GM18873 (cell line): ENCODE data around the gene SDHAF3.
"Not testable (repeated sequence)": the region's sequence is repeated elsewhere in the genome, so short reads cannot be mapped to it uniquely, and the experiment has no call there.

ENCODE experiments used
- ATAC-seq: cut with Tn5 transposase; IDR thresholded peaks from one replicate; pipeline ENCODE4 v1.9.1; 2021; ENCODE audit warnings: mild to moderate bottlenecking, moderate library complexity, moderate number of reproducible peaks; ENCODE audit not compliant: unreplicated experiment, low FRiP score

Gene SDHAF3

DNA sequence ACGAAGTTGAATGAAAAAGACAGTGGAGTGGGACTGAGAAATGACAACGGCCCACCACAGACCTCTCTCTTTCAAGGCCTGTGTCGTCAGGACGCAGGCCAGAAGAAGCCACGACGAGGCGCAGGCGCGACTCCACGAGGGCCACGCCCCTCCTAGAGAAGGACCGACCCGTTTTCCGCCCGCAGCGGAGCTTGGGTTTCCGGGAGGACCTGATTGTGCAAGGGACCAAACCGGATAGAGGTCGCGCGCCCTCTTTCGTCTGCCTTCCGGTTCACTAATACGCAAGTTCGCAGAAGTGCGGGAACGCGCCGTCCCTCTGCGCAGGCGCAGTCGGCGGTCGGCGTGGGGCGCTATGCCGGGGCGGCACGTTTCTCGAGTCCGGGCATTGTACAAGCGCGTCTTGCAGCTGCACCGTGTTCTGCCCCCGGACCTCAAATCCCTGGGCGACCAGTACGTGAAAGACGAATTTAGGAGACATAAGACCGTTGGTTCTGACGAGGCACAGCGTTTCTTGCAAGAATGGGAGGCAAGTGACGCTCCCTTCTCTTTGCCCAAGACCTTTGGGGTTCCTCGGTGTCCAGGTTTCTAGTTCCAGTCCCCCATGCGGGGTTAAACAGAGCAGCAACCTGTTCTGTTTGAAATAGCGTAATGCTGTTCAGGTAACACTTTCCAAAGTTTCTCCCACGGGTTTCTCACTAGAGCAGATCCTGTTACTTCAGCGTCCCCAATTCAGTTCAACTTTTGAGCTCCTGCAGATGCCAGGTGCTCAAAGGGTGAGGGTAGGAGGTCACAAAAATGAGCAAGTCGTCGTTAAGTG, at the start of gene SDHAF3:
Gene SDHAF3 (plus strand): TSS at position 327 of the 817 bp plus-strand sequence. CDS start 26 bp downstream, at position 353.
- peak; percentile 91 for ATAC-seq

- ATAC-seq: not testable (repeated sequence)
Observed at GRCh38 chr7:97072025-97072424, 45.5 kb upstream of the SDHAF3 start.

DNA sequence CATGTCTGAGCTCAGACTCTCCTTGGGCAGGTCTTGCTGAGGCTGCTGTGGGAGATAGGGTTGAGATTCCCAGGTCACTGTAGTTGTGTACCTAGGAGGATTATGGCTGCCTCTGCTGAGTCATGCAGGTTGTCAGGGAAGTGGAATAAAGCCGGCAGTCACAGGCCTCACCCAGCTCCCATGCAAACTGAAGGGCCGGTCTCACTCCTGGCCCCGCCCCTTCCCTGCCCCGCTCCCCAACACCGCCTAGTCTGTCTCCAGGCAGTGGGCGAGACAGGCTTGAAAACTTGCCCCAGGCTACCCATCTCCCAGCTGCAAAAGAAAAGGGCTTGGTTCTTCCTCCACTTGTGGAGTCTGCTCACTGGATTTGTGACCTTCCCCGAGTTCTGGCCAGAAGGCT, 41.6 kb upstream of the SDHAF3 start:
- no peak for ATAC-seq

DNA sequence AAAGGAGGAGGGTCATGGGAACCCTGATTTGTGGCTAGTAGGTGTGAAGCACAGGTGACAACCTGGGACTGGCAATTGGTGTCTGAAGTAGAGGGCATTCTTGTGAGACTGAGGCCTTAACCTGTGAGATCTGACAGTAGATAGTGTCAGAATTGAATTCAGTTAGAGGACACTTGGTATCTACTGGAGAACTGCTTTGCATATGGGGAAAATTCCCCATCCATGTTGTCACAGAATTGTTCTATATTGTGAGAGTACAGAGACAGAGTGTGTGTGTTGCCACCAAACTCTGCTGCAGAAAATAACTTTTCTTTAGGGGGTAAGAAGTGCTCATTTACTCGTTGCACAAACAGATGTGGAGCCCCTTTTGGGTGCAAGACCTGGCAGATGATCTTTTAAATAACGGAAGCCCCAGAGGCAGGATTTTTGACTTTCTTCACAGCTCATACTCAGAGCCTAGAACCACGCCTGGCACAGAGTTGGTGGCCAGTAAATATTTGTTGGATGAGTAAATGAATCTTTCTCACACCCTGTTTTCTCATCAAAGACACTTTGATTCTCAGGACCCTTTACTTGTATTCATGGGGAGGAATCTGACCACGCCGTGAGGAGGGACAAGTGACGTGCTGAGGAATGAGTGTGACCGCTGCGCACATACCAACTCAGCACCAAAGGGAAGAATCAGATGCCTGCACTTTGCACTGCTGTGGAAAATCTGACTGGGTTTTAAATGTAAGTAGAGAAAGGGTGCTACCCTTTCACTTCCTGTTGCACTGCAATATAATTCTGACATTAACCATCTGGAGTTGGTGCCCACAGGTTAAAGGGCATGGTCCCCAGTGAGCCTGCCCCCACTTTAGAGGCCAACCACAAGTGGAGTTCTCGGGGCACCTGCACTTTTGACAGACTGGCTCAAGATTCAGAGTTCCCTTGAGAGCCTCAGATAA, 39.2 kb upstream of the SDHAF3 start:
- ATAC-seq: no peak

DNA sequence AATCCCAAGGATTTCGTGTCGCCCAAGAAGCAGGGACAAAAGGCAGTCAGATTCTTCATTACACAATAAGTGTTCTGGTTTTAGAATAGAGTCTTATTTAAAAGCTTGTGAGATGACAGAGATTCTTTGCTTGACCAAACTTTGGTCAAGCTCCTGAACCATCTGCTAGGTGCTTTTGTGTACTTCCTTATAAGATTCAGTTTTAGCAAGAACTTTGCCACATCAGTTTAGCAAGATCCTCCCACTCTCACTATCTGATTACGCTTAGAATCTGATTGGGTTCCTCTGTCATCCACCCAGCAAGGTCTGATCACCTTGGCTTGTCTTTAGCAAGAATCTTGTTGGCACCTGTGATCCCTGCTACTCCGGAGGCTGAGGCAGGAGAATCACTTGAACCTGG, 38.2 kb upstream of the SDHAF3 start:
- ATAC-seq: no peak

DNA sequence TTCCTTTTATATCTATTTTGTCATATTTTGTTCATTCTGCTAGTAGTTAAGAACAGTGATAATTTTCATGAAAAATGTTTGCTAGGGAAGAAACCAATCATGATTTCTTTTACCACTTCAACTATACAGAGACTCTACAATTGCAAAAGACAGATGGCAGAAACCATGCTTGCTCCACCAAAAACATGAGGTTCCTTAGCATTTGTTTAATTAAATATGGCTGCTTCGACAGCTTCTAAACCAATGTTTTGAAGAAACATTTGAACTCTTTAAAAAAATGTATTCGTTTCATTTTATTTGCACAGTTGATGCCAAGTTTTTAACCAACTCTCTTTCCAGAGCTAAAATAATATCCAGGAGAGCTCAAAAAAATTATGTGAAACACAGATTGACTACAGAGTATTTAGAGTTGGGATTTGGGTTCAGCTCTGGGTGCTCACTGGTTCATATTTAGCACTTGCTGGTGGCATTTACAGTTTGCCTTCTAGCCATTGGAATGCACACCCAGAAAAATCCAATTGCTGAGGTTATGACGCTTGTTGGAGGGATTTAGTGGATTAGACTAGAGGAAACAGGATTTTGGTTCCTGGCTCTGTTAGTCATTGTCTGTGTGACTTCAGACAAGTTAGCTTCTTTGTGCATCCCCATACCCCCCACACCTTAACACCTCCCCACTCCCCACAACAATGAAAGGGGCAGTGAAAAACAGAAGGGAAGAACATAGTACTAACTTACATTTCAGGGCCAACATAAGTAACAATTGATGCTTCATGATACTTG, 35.8 kb upstream of the SDHAF3 start:
- ATAC-seq: no peak

DNA sequence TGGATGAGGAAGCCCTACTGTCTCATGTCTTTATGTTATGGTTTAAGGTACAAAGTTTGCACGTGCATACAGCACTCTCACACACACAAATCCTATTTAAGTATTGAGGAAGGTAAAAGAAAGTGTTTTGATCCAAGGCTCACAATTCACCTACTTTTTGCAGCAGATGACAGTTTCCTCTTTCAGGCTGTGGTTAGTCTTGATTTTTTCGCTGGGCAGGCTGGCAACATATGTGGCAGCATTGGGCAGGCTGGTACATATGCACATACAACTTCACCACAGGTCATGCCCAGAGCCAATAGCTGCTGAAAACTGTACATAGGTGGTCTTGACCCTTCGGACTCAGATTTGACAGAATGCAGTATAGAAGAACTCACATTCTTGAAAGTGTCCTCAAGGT, 29.1 kb upstream of the SDHAF3 start:
- ATAC-seq: no peak

DNA sequence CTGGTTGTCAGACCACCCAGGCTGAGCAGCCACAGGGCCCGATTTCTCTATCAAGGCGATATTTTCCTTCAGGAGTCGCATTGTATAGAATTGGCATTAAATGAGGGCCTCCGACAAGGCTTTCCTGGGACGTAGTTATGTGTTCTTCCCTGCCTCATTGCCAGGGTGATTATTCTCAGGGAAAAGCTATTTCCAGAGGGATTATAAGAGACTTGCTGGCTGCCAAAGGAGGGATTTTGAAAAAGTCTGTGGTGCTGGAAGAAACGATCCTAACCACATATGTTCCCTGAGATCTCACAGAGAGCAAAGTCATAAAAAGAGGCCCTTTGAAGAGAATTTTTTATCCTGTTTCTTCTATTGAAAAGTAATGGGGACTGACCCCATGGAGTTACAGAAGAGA, 27.7 kb upstream of the SDHAF3 start:
- ATAC-seq: no peak

- ATAC-seq: no peak
Observed at GRCh38 chr7:97090761-97091353, 26.6 kb upstream of the SDHAF3 start.

GRCh38 chr7:97094284-97094930, 23.1 kb upstream of the SDHAF3 start:
- ATAC-seq: no peak

DNA sequence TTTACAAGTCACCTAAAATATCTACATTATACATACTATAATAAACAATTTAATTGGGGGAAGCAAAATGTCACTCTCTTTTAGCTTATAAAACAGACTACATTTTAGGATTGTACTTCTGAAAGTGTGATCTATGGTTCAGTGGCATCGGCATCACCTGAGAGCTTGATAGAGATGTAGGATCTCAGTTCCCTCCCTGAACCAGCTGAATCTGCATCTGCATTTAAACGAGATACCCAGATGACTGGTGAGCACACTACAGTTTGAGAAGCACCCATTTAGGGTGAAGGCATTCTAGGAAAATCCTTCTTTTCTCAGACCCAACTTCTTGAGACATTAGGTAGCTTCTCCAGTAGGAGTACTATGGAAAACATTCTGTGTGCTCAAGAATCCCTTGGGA, 21.5 kb upstream of the SDHAF3 start:
- ATAC-seq: no peak

DNA sequence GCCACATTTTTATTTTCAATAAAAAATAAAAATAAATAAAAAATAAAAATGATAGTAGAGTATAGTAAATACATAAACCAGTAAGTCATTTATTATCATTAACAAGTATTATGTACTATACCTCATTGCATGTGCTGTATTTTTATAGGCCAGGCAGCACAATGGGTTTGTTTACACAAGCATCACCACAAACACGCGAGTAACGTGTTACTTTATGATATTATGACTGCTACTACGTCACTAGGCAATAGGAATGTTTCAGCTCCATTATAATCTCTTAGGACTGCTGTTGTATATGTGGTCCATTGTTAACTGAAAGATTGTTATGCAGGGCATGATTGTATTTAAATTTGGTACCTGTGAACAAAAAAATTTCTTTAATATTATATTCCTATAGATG, 20.8 kb upstream of the SDHAF3 start:
- ATAC-seq: no peak

- ATAC-seq: peak; percentile 84
Observed at GRCh38 chr7:97104719-97105238, 12.7 kb upstream of the SDHAF3 start.

GRCh38 chr7:97107192-97107800, 10.2 kb upstream of the SDHAF3 start:
- ATAC-seq: no peak

DNA sequence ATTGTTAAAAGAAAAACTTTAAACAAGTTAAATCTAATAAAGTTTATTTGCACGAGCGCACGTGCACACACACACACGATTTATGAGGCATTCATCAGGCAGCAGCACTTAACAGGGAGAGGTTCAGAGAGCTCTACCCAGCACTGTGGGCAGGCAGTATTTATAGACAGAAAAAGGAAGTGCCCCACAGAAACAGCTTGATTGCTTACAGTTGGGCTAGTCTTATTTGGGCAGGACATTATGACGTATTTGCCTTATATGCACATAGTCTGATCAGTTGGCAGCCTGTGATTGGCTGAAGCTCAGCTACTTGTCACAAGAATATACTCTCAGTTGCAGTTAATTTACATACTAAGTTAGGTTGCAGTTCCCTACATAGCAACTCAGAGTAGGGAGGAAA, 1.2 kb upstream of the SDHAF3 start:
- no peak for ATAC-seq

GRCh38 chr7:97117035-97117371, 495 bp upstream of the SDHAF3 start:
- ATAC-seq: no peak

- ATAC-seq: no peak
Observed at GRCh38 chr7:97118306-97118917, 914 bp downstream of the SDHAF3 start.

DNA sequence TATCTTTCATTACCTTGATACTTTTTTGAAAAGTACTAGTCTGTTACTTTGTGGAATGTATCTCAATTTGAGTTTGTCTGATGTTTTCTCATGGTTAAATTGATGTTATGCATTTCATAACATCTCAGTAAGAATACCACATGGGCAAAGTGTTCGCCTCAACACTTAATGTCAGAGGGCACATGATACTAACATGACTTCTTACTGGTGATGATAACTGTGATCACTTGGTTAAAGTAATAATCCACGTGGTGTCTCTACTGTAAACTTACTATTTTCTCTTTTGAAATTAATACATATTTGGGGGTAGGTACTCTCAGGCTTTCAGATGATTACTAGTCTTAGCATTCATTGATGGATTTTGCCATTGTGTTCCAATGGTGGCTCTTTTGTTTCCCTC, 2.2 kb downstream of the SDHAF3 start:
- no peak for ATAC-seq
